Ovary (tissue), 3 donors: ENCODE data around the gene HDAC7.

Experiments used
- EP300 ChIP-seq: sonication (generic); formaldehyde crosslinking; IDR thresholded peaks from one replicate; pipeline ENCODE4 v1.6.1; 2017; ENCODE audit warnings: antibody characterized with exemption
- POLR2A ChIP-seq: fragments of 450-650 bp; IDR thresholded peaks from one replicate; pipeline ENCODE4 v1.6.1; 2017; ENCODE audit warnings: antibody characterized with exemption, mild to moderate bottlenecking, moderate library complexity
- TF ChIP-seq, protein P1 (sequence below), 3 donors: fragments of 450-650 bp in 2 of 3; fragments of 200-600 bp in 1 of 3; IDR thresholded peaks; one replicate each; pipeline versions ENCODE4 v1.5.1 to v1.8.0; 2016 to 2022; ENCODE audit warnings: antibody characterized with exemption in 3 of 3, mild to moderate bottlenecking in 1 of 3
- donor health status: DM: no; HTN: no; CAD: no.

DNA sequence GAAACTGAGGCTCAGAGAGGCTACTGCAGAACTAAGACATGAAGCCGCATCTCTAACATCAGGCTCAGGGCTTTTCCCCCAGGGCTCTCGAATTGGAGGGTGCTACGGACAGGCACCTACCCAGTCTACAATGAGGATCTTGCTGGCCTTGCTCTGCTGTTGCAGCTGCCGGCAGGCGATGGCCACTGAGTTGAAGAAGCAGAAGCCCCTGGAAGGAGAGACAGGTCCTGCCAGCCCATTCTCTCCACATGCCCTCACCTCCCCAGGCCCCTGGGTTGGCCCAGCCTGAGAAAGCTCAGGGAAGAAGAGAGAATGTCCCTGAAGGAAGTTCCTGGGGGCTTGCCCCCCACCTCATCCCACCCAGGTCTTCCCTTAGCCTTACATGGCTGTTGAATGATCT is 30.6 kb downstream of the HDAC7 start:
- TF ChIP-seq POLR2A (no peak), EP300 (no peak)
- TF ChIP-seq, protein P1, sequence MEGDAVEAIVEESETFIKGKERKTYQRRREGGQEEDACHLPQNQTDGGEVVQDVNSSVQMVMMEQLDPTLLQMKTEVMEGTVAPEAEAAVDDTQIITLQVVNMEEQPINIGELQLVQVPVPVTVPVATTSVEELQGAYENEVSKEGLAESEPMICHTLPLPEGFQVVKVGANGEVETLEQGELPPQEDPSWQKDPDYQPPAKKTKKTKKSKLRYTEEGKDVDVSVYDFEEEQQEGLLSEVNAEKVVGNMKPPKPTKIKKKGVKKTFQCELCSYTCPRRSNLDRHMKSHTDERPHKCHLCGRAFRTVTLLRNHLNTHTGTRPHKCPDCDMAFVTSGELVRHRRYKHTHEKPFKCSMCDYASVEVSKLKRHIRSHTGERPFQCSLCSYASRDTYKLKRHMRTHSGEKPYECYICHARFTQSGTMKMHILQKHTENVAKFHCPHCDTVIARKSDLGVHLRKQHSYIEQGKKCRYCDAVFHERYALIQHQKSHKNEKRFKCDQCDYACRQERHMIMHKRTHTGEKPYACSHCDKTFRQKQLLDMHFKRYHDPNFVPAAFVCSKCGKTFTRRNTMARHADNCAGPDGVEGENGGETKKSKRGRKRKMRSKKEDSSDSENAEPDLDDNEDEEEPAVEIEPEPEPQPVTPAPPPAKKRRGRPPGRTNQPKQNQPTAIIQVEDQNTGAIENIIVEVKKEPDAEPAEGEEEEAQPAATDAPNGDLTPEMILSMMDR (IDR thresholded peaks at IDR 0.05), result no peak
